Activated B cell treated with CpG ODN at 0.5 μM for 24 hours (primary cell): ENCODE data around the gene PARP12. TPM values are rescaled to one million over a fixed set of nuclear protein-coding genes. Genes with fewer than 3 reads are reported as not detected.

Source experiments
- ATAC-seq: fragments of 200-7000 bp; cut with Tn5 transposase; one replicate; pipeline ENCODE4 v1.10.0; 2021; ENCODE audit warnings: low read depth, mild to moderate bottlenecking, moderate library complexity
- CTCF ChIA-PET: fragments of 350-600 bp; sonication (Branson Sonifier 250); formaldehyde crosslinking; loops from one replicate; lab custom pipeline; 2021; ENCODE audit warnings: antibody characterized with exemption; lab: Charles Lee
- POLR2A ChIA-PET: fragments of 350-600 bp; sonication (Branson Sonifier 250); formaldehyde crosslinking; loops from one replicate; lab custom pipeline; 2021; ENCODE audit warnings: antibody characterized with exemption; lab: Charles Lee
- DNase-seq: peaks from one replicate; pipeline ENCODE4 v3.0.0; 2022
- H3K27ac Mint-ChIP-seq: one replicate; pipeline ENCODE4 v1.8.0; 2020; ENCODE audit warnings: mixed read lengths
- H3K27me3 Mint-ChIP-seq: one replicate; pipeline ENCODE4 v1.8.0; 2021; ENCODE audit warnings: mixed read lengths
- H3K36me3 Mint-ChIP-seq: one replicate; pipeline ENCODE4 v1.8.0; 2021; ENCODE audit warnings: low read depth, mixed read lengths
- H3K4me1 Mint-ChIP-seq: one replicate; pipeline ENCODE4 v1.8.0; 2021; ENCODE audit warnings: mixed read lengths
- H3K4me3 Mint-ChIP-seq: one replicate; pipeline ENCODE4 v1.8.0; 2020; ENCODE audit warnings: mild to moderate bottlenecking, mixed read lengths
- H3K9me3 Mint-ChIP-seq: one replicate; pipeline ENCODE4 v1.8.0; 2020; ENCODE audit warnings: mixed read lengths
- CTCF ChIP-seq: fragments of 200-600 bp; IDR thresholded peaks from one replicate; pipeline ENCODE4 v1.8.0; 2022; ENCODE audit warnings: antibody characterized with exemption, mild to moderate bottlenecking
- intact Hi-C: fragments of 100-400 bp; cut with micrococcal nuclease; formaldehyde crosslinking; loops from one replicate; pipeline ENCODE4 v1.15.1; 2024
- total RNA-seq: library from RNA; stranded (reverse); gene quantifications from 2 replicates; pipeline ENCODE4 v1.2.3, GENCODE V29; 2022

The PARP12 gene
- total RNA-seq, 1 donor from 2014 or later, result 128 TPM

- H3K4me3 Mint-ChIP-seq, result peak overlapping the region; percentile 1
- DNase-seq, result no peak
- ChIA-PET CTCF (no interaction called here), POLR2A (interaction anchor here (2.3 kb wide), 1 partner anchor 22 kb away, joined by 10 read pairs; the partner anchor contains the start of gene PARP12)
- H3K4me1 Mint-ChIP-seq, result peaks cover 24% of the 10 kb centered on the region
- peaks cover 12% of the 10 kb centered on the region for H3K36me3 Mint-ChIP-seq
- TF ChIP-seq CTCF, result no peak
- ATAC-seq, result peak; percentile 96
- no peaks in the 10 kb centered on the region for H3K9me3 Mint-ChIP-seq
- peak overlapping the region; percentile 13 for H3K27ac Mint-ChIP-seq
- intact Hi-C loops, result loop anchor here (1.0 kb wide), 1 partner anchor 23 kb away; the partner anchor contains the start of gene PARP12
- H3K27me3 Mint-ChIP-seq, result no peaks in the 10 kb centered on the region
Measured at GRCh38 chr7:140084972-140085371, 22.2 kb upstream of the PARP12 start.

- Mint-ChIP-seq H3K4me1 (peaks cover 24% of the 10 kb centered on the region), H3K27ac (no peak overlapping the region), H3K27me3 (no peaks in the 10 kb centered on the region), H3K4me3 (no peak overlapping the region), H3K36me3 (peaks cover 7% of the 10 kb centered on the region), H3K9me3 (no peaks in the 10 kb centered on the region)
- TF ChIP-seq CTCF, result no peak
- ATAC-seq (no peak), DNase-seq (no peak)
- intact Hi-C loops, result no loop called here
- ChIA-PET CTCF (no interaction called here), POLR2A (interaction anchor here (2.3 kb wide), 1 partner anchor 21 kb away, joined by 10 read pairs; the partner anchor contains the start of gene PARP12)
Measured at GRCh38 chr7:140084142-140084655, 21.4 kb upstream of the PARP12 start.

- H3K36me3 Mint-ChIP-seq, result peaks cover 3% of the 10 kb centered on the region
- H3K9me3 Mint-ChIP-seq, result no peaks in the 10 kb centered on the region
- ATAC-seq (no peak), DNase-seq (no peak)
- no peak for TF ChIP-seq CTCF
- H3K27ac Mint-ChIP-seq, result peak overlapping the region; percentile 50
- H3K4me3 Mint-ChIP-seq, result no peak overlapping the region
- POLR2A ChIA-PET, result no interaction called here
- H3K27me3 Mint-ChIP-seq, result no peaks in the 10 kb centered on the region
- intact Hi-C loops, result no loop called here
- CTCF ChIA-PET, result no interaction called here
- peaks cover 28% of the 10 kb centered on the region for H3K4me1 Mint-ChIP-seq
Measured at GRCh38 chr7:140082770-140083169, 20.0 kb upstream of the PARP12 start.

GRCh38 chr7:140081774-140082425 is 19.1 kb upstream of the PARP12 start:
- ATAC-seq (no peak), DNase-seq (no peak)
- Mint-ChIP-seq H3K9me3 (no peaks in the 10 kb centered on the region), H3K36me3 (no peaks in the 10 kb centered on the region), H3K27ac (peak overlapping the region; percentile 8), H3K27me3 (no peaks in the 10 kb centered on the region), H3K4me1 (peaks cover 25% of the 10 kb centered on the region), H3K4me3 (no peak overlapping the region)
- ChIA-PET CTCF (no interaction called here), POLR2A (interaction anchor here (0.7 to 1.0 kb wide), 3 partner anchors 9 to 410 kb away, joined by 3 read pairs; no protein-coding TSS in a partner anchor)
- intact Hi-C loops, result no loop called here
- no peak for TF ChIP-seq CTCF

GRCh38 chr7:140080919-140081318 is 18.2 kb upstream of the PARP12 start:
- H3K36me3 Mint-ChIP-seq, result no peaks in the 10 kb centered on the region
- TF ChIP-seq CTCF, result no peak

More at GRCh38 chr7:140080919-140081318, 18.2 kb upstream of the PARP12 start:
- H3K4me3 Mint-ChIP-seq, result no peak overlapping the region
- no peak overlapping the region for H3K27ac Mint-ChIP-seq
- peaks cover 20% of the 10 kb centered on the region for H3K4me1 Mint-ChIP-seq
- H3K9me3 Mint-ChIP-seq, result no peaks in the 10 kb centered on the region
- intact Hi-C loops, result no loop called here
- ATAC-seq, result no peak
- no peaks in the 10 kb centered on the region for H3K27me3 Mint-ChIP-seq
- ChIA-PET POLR2A (no interaction called here), CTCF (no interaction called here)
- DNase-seq, result no peak
